Bronchial epithelial cell (primary cell): ENCODE data around the gene CHIC2. TPM values are rescaled to one million over a fixed set of nuclear protein-coding genes. Genes with fewer than 3 reads are reported as not detected.

Experiments used
- DNase-seq: peaks from one replicate; pipeline ENCODE4 v3.0.0-alpha.2; 2010; ENCODE audit warnings: low read depth
- FAIRE-seq: peaks from 2 replicates; lab custom pipeline; 2011; peaks lifted over from hg19 to GRCh38; lab: Jason Lieb, UNC
- H3K27me3 ChIP-seq: 2 replicates; pipeline ENCODE4 v1.5.1; 2011; ENCODE audit warnings: low read length; ENCODE audit not compliant: control insufficient read depth, insufficient read depth
- H3K36me3 ChIP-seq: 2 replicates; pipeline ENCODE4 v1.5.1; 2011; ENCODE audit warnings: low read length; ENCODE audit not compliant: control insufficient read depth, insufficient read depth
- H3K4me3 ChIP-seq: 2 replicates; pipeline ENCODE4 v1.5.1; 2011; ENCODE audit warnings: mild to moderate bottlenecking, low read depth, low read length, control low read depth
- total RNA-seq: library from RNA; depleted of rRNA; stranded (reverse); fragments of >200 nt; gene quantifications from 2 replicates; pipeline ENCODE4 v1.2.1, GENCODE V29; 2014
- TF ChIP-seq, protein P1 (sequence below): IDR thresholded peaks from 2 replicates; pipeline ENCODE4 v1.5.1; 2011; ENCODE audit warnings: mild to moderate bottlenecking, moderate library complexity, low read length, control low read depth, inconsistent platforms; ENCODE audit not compliant: insufficient read depth, severe bottlenecking

CHIC2 gene
- total RNA-seq, 1 donor from 2014 or later: 36.1 TPM

DNA sequence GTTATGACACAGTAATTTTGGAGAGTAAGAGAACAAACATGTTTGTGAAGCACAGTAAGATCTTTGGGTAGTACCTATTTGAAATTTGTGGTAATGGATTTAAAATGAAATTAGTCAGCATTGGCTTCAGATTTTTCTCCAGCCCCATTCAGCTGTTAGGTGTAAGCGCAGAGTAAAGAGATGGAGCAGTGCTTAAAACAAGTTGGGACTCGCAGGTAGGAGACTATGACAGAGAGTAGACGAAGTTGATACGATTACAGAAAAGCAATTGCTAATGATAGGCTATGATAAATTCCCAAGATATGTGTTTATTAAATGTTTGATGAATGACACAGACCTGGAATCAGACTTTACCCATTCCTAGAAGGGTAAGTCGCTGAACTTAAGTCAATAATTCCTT, 72.6 kb downstream of the CHIC2 start:
- FAIRE-seq (peak; percentile 7), DNase-seq (peak; percentile 99)
- Histone ChIP-seq H3K27me3 (no peaks in the 10 kb centered on the region), H3K4me3 (no peak overlapping the region), H3K36me3 (no peaks in the 10 kb centered on the region)
- TF ChIP-seq, protein P1, sequence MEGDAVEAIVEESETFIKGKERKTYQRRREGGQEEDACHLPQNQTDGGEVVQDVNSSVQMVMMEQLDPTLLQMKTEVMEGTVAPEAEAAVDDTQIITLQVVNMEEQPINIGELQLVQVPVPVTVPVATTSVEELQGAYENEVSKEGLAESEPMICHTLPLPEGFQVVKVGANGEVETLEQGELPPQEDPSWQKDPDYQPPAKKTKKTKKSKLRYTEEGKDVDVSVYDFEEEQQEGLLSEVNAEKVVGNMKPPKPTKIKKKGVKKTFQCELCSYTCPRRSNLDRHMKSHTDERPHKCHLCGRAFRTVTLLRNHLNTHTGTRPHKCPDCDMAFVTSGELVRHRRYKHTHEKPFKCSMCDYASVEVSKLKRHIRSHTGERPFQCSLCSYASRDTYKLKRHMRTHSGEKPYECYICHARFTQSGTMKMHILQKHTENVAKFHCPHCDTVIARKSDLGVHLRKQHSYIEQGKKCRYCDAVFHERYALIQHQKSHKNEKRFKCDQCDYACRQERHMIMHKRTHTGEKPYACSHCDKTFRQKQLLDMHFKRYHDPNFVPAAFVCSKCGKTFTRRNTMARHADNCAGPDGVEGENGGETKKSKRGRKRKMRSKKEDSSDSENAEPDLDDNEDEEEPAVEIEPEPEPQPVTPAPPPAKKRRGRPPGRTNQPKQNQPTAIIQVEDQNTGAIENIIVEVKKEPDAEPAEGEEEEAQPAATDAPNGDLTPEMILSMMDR: no peak

DNA sequence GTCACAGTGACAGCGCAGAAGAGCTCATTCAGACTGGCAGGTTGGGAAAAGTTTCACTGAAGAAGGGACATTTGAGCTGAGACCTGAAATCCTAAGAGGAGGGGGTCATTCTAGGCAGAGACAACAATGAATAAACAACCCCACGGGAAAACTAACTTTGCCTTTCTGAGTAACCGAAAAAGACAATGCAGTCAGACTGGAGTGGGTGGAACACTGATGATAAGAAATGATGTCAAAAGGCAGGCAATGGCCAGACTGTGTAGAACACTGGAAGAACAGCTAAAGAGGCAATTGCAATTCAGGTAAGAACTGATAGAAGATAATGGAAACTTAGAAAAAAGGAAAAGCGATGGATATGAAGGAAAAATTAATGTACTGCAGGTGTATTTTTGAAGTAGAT, 73.8 kb downstream of the CHIC2 start:
- TF ChIP-seq, protein P1: no peak
- no peaks in the 10 kb centered on the region for H3K27me3 ChIP-seq
- peak; percentile 61 for DNase-seq
- no peak for FAIRE-seq
- H3K36me3 ChIP-seq: no peaks in the 10 kb centered on the region
- no peak overlapping the region for H3K4me3 ChIP-seq

DNA sequence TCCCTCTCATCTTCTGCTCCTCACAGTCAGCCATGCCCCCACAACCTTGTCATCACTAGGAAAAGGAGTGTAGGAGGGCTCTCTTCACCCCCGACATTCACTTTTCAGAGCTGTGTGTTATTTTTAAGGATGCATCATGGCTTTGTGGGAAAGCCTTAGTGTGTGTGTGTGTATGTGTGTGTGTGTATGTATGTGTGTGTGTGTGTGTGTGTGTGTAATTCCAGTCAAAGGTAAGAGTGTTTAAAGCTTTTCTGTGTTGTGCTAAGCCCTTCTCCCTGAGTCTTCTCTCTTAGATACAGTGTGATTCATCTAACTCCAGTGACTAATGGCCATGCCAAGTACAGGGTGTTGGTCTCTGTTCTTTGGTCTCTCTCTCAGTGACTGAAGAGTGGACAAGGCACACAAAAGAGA, 76.6 kb downstream of the CHIC2 start:
- DNase-seq (peak; percentile 89), FAIRE-seq (peak; percentile 52)
- no peaks in the 10 kb centered on the region for H3K27me3 ChIP-seq
- no peaks in the 10 kb centered on the region for H3K36me3 ChIP-seq
- TF ChIP-seq, protein P1: no peak
- H3K4me3 ChIP-seq: no peak overlapping the region

DNA sequence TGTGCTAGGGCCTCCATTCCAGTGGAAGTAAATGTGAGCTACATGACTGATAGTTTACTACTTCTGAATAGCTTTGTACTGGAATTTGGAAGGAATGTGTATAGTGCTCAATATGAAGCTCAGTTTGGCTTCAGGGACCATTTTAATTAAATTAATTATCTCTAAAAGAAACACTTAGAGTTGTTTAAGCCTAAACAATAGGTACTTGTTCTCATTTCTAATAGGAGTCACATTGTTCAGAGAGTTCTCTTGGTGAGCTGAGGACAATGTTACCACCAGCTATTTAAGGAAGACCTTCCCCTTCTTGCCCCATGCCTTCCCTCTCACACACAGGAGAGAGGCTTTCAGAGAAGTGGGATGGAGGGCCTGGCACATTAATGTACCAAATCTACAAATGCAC, 78.3 kb downstream of the CHIC2 start:
- no peaks in the 10 kb centered on the region for H3K27me3 ChIP-seq
- no peak overlapping the region for H3K4me3 ChIP-seq
- no peak for FAIRE-seq
- TF ChIP-seq, protein P1: no peak
- no peak for DNase-seq
- no peaks in the 10 kb centered on the region for H3K36me3 ChIP-seq

DNA sequence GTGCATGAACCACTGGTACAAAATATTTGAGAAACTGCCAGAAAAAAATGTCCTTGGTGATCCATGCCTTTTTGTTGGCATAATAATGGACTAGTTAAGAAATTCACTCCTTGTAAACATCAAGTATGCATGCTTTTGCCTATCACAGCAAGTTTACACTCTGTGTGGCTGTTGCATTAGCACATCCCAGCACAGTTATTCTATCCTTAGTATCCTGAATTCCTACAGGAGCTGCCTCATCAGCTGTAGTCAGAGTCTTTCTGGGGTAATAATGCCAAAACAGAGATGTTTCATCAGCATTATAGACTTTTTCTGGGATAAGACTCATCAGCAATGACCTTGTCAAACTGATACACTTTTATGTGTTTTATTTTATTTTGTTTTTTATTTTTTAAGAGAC, 82.8 kb downstream of the CHIC2 start:
- TF ChIP-seq, protein P1: no peak
- FAIRE-seq: no peak
- H3K36me3 ChIP-seq: no peaks in the 10 kb centered on the region
- no peak overlapping the region for H3K4me3 ChIP-seq
- DNase-seq: no peak
- H3K27me3 ChIP-seq: no peaks in the 10 kb centered on the region

DNA sequence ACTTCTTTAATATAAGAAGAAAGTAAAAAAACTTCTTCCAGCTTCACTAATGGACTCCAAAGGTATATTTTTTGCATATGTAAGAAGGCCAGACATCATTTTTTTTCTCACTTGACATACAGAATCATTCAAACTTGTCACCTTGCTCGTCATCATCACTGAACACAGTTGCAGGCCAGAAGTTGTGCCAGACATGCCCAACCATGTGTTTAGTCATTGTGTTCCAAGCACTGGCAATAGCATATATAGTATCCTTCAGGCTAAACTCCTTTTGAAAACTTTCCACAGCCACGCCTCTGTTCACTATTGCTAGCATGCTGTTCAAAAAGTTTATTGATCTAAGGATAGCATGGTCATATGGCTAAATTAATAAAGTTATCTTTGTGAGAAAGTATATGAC, 83.3 kb downstream of the CHIC2 start:
- no peaks in the 10 kb centered on the region for H3K36me3 ChIP-seq
- DNase-seq: peak; percentile 55
- no peaks in the 10 kb centered on the region for H3K27me3 ChIP-seq
- no peak for FAIRE-seq
- TF ChIP-seq, protein P1: no peak
- H3K4me3 ChIP-seq: no peak overlapping the region
